Esophagus muscularis mucosa (tissue), 4 donors: ENCODE measurements around the gene MORC2.

ENCODE experiments used
- CTCF ChIP-seq, 3 experiments: fragments of 200-600 bp in 2 of 3; fragments of 450-650 bp in 1 of 3; sonication (generic) in 2 of 3; IDR thresholded peaks; one replicate each; pipeline ENCODE4 v1.5.1; 2017 to 2019; ENCODE audit warnings: antibody characterized with exemption in 3 of 3, mild to moderate bottlenecking in 2 of 3, moderate library complexity in 1 of 3
- EP300 ChIP-seq: sonication (generic); formaldehyde crosslinking; IDR thresholded peaks from one replicate; pipeline ENCODE4 v1.6.1; 2017; ENCODE audit warnings: antibody characterized with exemption
- POLR2A ChIP-seq: fragments of 450-650 bp; IDR thresholded peaks from one replicate; pipeline ENCODE4 v1.6.1; 2017; ENCODE audit warnings: antibody characterized with exemption, moderate library complexity, mild to moderate bottlenecking, low read depth
- POLR2AphosphoS5 ChIP-seq, 2 donors: sonication (generic); formaldehyde crosslinking; IDR thresholded peaks; one replicate each; pipeline ENCODE4 v1.6.1; 2017; ENCODE audit warnings: antibody characterized with exemption in 2 of 2

GRCh38 chr22:30982512-30982911 lies 13.9 kb upstream of the MORC2 start:
- TF ChIP-seq CTCF (IDR thresholded peaks at IDR 0.05) (no peak), EP300 (no peak), POLR2AphosphoS5 (IDR thresholded peaks at IDR 0.05) (no peak), POLR2A (no peak)
